GM12864 (cell line): ENCODE measurements around the gene MYH9.
"Not testable (repeated sequence)": the region's sequence is repeated elsewhere in the genome, so short reads cannot be mapped to it uniquely, and the experiment has no call there.

Source experiments
- DNase-seq: peaks from one replicate; pipeline ENCODE4 v3.0.0-alpha.2; 2011; ENCODE audit warnings: low read depth
- H3K4me3 ChIP-seq: 2 replicates; pipeline ENCODE4 v1.5.1; 2011; ENCODE audit warnings: mild to moderate bottlenecking, low read depth, low read length, control low read depth
- CTCF ChIP-seq: IDR thresholded peaks from 2 replicates; pipeline ENCODE4 v1.5.1; 2011; ENCODE audit warnings: low read depth, mild to moderate bottlenecking, moderate library complexity, low read length, control low read depth, inconsistent platforms; ENCODE audit errors: missing control alignments

Gene MYH9

GRCh38 chr22:36257308-36257707, 130.5 kb downstream of the MYH9 start:
- no peak overlapping the region for H3K4me3 ChIP-seq
- TF ChIP-seq CTCF, result no peak
- no peak for DNase-seq

DNA sequence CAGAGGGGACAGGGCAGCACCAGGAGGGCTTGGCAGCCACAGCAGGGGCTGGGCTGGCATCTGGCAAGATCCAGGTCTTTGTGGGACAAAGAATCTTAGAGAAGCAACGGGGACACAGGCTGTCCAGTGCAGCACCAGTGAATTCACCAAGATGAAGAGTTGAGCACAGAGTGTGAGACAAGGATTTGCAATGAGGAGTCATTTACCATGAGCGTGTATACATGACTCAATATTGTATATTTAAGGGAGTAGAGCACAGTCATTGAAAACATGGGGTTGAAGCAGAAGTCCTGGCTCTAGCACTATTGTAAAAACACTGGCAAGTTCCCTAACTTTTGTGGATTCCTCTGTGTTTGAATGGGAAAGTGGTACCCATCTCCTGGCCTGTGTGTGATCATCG, 131.3 kb downstream of the MYH9 start:
- no peak for TF ChIP-seq CTCF
- no peak overlapping the region for H3K4me3 ChIP-seq
- DNase-seq, result no peak

DNA sequence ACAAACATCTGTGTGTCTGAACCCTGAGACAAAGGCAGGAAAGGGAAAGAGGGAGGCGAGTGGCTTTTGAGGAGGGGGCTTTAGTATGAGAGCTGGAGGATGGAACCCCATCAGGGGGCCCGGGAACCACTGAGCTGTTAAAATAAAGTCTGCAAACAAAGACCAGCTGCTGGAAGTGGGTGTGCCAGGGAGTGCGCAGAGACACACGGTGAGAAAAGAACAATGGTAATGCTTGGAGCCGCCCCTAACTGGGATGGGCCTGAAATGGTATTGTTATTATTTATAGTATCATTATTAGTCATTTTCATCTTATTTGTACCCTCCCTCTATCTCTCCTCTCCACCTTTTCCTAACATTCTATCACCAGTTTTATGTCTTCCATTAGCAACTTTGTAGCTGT, 132.2 kb downstream of the MYH9 start:
- not testable (repeated sequence) for DNase-seq, H3K4me3 ChIP-seq

DNA sequence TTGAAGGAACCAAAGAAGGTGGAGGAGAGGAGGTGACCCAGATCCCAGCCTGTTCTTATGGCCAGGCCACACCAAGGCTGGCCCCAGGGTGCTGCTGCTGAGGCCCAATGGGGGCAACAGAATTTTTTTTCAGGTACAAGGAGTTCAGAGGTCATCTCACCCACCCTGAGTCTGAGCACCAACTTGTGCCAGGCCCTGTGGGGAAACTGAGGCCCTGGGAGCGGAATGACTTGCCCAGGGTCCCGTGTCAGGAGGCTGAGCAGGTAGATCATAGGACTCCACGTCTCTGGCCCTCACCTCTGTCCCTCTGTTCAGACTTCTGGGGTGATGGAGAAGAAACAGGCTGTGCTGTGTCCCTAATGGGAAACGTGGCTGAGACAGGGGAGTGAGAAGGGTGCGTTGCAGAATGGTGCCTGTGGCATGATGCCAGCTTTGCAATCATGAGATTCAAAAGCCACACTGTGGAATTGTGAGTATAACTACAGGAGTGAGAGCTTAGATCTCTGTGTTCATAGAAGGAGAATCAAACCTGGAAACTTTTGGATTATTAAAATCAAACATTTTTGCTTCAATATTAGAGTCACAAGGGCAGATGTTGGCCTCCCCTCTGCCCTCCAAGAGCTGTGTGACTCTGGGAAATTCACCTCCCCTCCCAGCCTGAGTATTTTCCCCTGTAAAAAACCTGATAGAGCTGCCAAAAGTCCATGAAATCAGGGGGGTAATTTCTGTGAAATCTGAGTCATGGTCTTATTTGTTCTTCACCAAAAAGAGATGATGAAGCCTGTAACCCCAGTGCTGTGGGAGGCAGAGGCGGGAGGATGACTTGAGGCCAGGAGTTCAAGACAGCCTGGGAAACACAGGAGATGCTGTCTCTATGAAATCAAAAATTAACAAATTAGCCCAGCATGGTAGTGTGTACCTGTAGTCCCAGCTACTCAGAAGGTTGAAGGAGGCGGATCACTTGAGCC, 134.0 kb downstream of the MYH9 start:
- no peak for TF ChIP-seq CTCF
- DNase-seq, result no peak
- peak overlapping the region; percentile 89 for H3K4me3 ChIP-seq

- peak; percentile 52 for DNase-seq
- H3K4me3 ChIP-seq, result peak within 1 kb of the TSS; percentile 89
- no peak for TF ChIP-seq CTCF
Observed at GRCh38 chr22:36252754-36253522, 134.8 kb downstream of the MYH9 start, which contains the start of gene APOL1. APOL1 (plus strand) TSS chr22:36253133; CDS start chr22:36254956, 1,823 bp downstream.

DNA sequence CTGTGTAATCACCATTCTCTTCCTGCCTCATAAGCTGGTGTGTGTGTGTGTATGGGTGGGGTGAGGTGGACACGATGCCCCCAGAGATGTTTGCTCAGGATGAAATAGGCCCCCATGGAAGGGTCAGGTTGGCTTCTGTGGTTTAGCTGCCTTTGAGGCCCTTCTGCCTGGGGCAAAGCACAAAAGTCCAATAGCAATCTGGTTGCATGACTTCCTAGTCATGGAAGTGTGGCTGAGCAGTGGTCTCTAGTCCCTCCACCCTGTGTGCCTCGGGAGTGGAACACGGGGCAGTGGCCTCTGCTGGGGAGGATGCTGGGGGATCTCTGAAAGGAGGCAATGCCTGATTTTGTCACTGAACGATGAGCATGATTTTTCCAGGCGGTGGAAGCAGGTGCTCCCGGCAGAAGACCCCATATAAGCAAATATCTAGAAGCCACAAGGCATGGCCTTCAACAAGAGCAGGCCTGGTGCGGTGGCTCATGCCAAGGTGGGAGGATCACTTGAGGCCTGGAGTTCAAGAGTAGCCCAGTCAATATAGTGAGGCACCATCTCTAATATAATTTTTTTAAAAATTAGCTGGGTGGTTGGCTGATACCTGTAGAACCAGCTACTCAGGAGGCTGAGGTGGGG, 135.7 kb downstream of the MYH9 start:
- not testable (repeated sequence) for DNase-seq, H3K4me3 ChIP-seq

DNA sequence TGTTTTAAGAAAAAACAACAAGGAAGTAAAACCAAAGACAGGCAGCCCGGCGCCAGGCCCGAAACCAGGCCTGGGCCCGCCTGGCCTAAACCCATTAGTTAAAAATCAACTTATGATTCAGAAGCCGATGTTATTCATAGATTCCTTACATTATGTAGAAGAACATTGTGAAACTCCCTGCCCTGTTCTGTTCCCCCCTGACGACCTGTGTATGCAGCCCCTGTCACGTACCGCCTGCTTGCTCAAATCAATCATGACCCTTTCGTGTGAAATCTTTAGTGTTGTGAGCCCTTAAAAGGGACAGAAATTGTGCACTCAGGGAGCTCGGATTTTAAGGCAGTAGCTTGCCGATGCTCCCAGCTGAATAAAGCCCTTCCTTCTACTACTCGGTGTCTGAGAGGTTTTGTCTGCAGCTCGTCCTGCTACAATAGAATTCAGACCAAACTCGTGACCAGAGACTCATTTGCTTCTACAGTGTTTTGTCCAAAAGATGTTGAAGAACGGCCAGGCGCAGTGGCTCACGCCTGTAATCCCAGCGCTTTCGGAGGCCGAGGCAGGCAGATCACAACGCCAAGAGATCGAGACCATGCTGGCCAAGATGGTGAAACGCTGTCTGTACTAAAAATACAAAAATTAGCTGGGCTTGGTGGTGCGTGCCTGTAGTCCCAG, 137.3 kb downstream of the MYH9 start:
- H3K4me3 ChIP-seq, result not testable (repeated sequence)
- DNase-seq, result peak; percentile 55

DNA sequence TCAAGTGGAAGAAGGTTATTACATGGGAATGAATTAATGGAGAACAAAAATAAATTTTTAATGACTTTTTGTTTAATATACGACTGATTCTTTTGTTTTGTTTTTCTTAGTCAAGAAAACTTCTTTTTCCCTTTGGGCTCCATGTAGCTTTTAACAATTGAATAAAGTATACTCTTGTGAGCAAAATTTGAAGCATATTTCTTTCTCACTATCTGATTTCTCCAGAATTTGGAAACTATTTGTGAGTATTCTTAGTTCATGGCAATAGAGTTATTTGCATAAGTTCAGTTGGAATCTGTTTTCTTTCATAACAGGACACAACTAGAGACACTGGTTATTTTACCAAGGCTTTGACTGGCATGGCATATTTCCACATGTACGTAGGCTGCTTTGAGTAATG, 138.6 kb downstream of the MYH9 start:
- no peak for DNase-seq
- TF ChIP-seq CTCF, result no peak
- no peak overlapping the region for H3K4me3 ChIP-seq
